Stomach (tissue), 9 donors: ENCODE measurements around the gene RFC5. TPM values are rescaled to one million over a fixed set of nuclear protein-coding genes. Genes with fewer than 3 reads are reported as not detected.
A peak's percentile ranks its signal among the peaks of the same experiment; 100 is the strongest.

Source experiments
- DNase-seq, 2 donors: peaks; one replicate each; pipeline versions ENCODE4 v3.0.0 to v3.0.0-alpha.2; 2013 to 2019
- H3K27ac ChIP-seq, 5 donors: fragments of 200-600 bp in 4 of 5; sonication (generic) in 4 of 5; one replicate each; pipeline ENCODE4 v1.5.1; 2013 to 2019; ENCODE audit warnings: mild to moderate bottlenecking in 1 of 5, moderate library complexity in 1 of 5
- H3K27me3 ChIP-seq, 3 donors: fragments of 200-600 bp; sonication (generic); one replicate each; pipeline ENCODE4 v1.5.1; 2017 to 2019; ENCODE audit warnings: mixed run types in 1 of 3
- H3K36me3 ChIP-seq, 4 donors: fragments of 200-600 bp; sonication (generic); 1 replicate in 3 of 4; 2 replicates in 1 of 4; pipeline ENCODE4 v1.5.1; 2016 to 2019
- H3K4me1 ChIP-seq, 4 donors: fragments of 200-600 bp; sonication (generic); one replicate each; pipeline ENCODE4 v1.5.1; 2016 to 2019
- H3K4me3 ChIP-seq, 4 donors: fragments of 200-600 bp; sonication (generic) in 3 of 4; one replicate each; pipeline ENCODE4 v1.5.1; 2016 to 2019; ENCODE audit warnings: mild to moderate bottlenecking in 1 of 4
- H3K9me3 ChIP-seq, 4 donors: fragments of 200-600 bp; sonication (generic); one replicate each; pipeline ENCODE4 v1.5.1; 2016 to 2019
- EP300 ChIP-seq: sonication (generic); formaldehyde crosslinking; IDR thresholded peaks from one replicate; pipeline ENCODE4 v1.6.1; 2017; ENCODE audit warnings: antibody characterized with exemption
- POLR2A ChIP-seq, 4 donors: fragments of 450-650 bp; IDR thresholded peaks; one replicate each; pipeline ENCODE4 v1.6.1; 2016; ENCODE audit warnings: antibody characterized with exemption in 4 of 4, control low read depth in 2 of 4, mild to moderate bottlenecking in 1 of 4, moderate library complexity in 1 of 4
- POLR2AphosphoS5 ChIP-seq, 3 donors: sonication (generic); formaldehyde crosslinking; IDR thresholded peaks; one replicate each; pipeline ENCODE4 v1.6.1; 2016; ENCODE audit warnings: antibody characterized with exemption in 3 of 3
- WGBS, 5 donors: extraction: QIAGEN DNeasy Blood & Tissue Kit in 3 of 5; methylation state at CpG; one replicate each; pipeline versions ENCODE4 v1.1.5 to v1.1.7; 2013 to 2018; 5-methylcytosine and 5-hydroxymethylcytosine counted together
- intact Hi-C: fragments of 100-400 bp; cut with DNase I; formaldehyde crosslinking; loops from one replicate; pipeline ENCODE4 v1.15.1; 2023; ENCODE audit warnings: low total_unique reads
- polyA plus RNA-seq, 3 donors: library from polyadenylated mRNA; stranded (reverse); fragments of 200-250 nt; gene quantifications; one replicate each; pipeline ENCODE4 v1.2.3, GENCODE V29; 2013
- total RNA-seq, 5 donors: library from RNA; depleted of rRNA; stranded (reverse); fragments of >200 nt; gene quantifications; one replicate each; pipeline versions ENCODE4 v1.1.0 to v1.2.3, GENCODE V29; 2014 to 2016
- TF ChIP-seq, protein P1 (sequence below), 7 experiments: fragments of 450-650 bp in 4 of 7; fragments of 200-600 bp in 3 of 7; sonication (generic) in 3 of 7; IDR thresholded peaks; one replicate each; pipeline ENCODE4 v1.5.1; 2016 to 2019; ENCODE audit warnings: antibody characterized with exemption in 7 of 7, control low read depth in 2 of 7, mild to moderate bottlenecking in 1 of 7
- donor health status: healthy with polysubstance abuse.
- donor health status: Bipolar disorder and iron deficiency.
- donor health status: healthy.

RFC5 gene
- total and polyA plus RNA-seq, 8 donors, result 1.3 to 238 (median 10.7) TPM; not detected in 1

DNA sequence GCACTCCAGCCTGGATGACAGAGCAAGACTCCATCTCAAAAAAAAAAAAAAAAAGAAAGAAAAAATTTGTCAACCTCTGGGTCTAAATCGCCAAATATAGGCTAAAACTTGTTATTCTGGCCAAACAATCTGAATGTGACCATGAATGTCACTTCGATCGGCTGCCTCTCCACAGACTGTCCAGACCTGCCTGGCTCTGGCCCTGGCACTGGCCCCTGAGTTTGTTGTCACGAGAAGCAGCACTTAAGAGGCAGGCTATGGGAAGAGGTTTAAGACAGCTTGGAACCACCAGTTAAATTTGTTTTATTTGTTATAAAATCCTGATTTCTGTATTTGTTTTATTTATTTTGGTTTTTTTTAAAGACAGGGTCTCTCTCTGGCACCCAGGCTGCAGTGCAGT, 29.9 kb downstream of the RFC5 start:
- Histone ChIP-seq H3K27me3 (no peaks in the 10 kb centered on the region), H3K36me3 (peaks cover 44 to 100% (median 92%) of the 10 kb centered on the region in 4 donors), H3K9me3 (no peaks in the 10 kb centered on the region), H3K4me3 (no peak overlapping the region), H3K4me1 (peaks cover 0 to 2% (median 1%) of the 10 kb centered on the region in 4 donors), H3K27ac (no peak overlapping the region)
- TF ChIP-seq POLR2A (IDR thresholded peaks at IDR 0.05) (no peak), POLR2AphosphoS5 (IDR thresholded peaks at IDR 0.05) (no peak), EP300 (no peak)
- TF ChIP-seq, protein P1, sequence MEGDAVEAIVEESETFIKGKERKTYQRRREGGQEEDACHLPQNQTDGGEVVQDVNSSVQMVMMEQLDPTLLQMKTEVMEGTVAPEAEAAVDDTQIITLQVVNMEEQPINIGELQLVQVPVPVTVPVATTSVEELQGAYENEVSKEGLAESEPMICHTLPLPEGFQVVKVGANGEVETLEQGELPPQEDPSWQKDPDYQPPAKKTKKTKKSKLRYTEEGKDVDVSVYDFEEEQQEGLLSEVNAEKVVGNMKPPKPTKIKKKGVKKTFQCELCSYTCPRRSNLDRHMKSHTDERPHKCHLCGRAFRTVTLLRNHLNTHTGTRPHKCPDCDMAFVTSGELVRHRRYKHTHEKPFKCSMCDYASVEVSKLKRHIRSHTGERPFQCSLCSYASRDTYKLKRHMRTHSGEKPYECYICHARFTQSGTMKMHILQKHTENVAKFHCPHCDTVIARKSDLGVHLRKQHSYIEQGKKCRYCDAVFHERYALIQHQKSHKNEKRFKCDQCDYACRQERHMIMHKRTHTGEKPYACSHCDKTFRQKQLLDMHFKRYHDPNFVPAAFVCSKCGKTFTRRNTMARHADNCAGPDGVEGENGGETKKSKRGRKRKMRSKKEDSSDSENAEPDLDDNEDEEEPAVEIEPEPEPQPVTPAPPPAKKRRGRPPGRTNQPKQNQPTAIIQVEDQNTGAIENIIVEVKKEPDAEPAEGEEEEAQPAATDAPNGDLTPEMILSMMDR (IDR thresholded peaks at IDR 0.05), result no peak
- DNase-seq, result no peak
- intact Hi-C loops, result no loop called here
- 95 to 99% (median 97%) methylated on average over 4 of the region's 4 CpGs for WGBS, 5 donors

DNA sequence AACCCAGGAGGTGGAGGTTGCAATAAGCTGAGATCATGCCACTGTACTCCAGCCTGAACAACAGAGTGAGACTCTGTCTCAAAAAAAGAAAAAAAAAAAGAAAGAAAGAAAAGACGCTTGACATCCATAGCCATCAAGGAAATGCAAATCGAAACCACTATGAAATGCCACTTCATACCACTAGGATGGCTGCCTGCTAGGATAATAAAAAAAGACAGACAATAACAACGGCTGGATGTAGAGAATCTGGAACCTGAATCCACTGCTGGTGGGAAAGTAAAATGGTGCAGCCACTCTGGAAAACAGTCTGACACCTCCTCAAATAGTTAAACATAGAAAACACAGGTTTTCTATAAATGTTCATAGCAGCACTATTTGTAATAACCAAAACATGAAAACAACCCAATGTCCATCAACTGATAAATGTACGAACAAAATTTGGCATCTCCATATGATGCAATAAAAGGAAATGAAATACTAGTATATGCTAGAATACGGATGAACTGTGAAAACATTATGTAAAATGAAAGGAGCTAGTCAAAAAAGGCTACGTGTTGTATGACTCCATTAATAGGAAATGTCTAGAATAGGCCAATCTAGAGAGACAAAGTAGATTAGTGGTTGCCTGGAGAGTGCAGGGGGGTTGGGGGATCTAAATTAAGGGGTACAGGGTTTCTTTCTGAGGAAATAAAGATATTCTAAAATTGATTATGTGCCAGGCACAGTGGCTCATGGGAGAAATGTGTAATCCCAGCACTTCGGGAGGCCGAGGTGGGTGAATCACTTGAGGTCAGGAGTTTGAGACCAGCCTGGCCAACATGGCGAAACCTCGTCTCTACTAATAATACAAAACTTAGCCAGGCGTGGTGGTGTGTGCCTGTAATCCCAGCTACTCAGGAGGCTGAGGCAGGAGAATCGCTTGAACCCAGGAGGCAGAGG, 34.7 kb downstream of the RFC5 start:
- H3K27ac ChIP-seq, result peak overlapping the region; percentile 10 to 87 (median 83)
- H3K4me1 ChIP-seq, result peaks cover 40 to 51% (median 46%) of the 10 kb centered on the region in 4 donors
- WGBS, 5 donors, result 73 to 89% (median 88%) methylated on average over 12 of the region's 12 CpGs
- TF ChIP-seq POLR2A (IDR thresholded peaks at IDR 0.05) (no peak), POLR2AphosphoS5 (IDR thresholded peaks at IDR 0.05) (no peak), EP300 (no peak)
- TF ChIP-seq, protein P1 (IDR thresholded peaks at IDR 0.05), result no peak
- no peaks in the 10 kb centered on the region for H3K9me3 ChIP-seq
- H3K36me3 ChIP-seq, result peaks cover 19 to 60% (median 52%) of the 10 kb centered on the region in 4 donors
- H3K27me3 ChIP-seq, result no peaks in the 10 kb centered on the region
- DNase-seq, result no peak
- no peak overlapping the region for H3K4me3 ChIP-seq
- intact Hi-C loops, result no loop called here

DNA sequence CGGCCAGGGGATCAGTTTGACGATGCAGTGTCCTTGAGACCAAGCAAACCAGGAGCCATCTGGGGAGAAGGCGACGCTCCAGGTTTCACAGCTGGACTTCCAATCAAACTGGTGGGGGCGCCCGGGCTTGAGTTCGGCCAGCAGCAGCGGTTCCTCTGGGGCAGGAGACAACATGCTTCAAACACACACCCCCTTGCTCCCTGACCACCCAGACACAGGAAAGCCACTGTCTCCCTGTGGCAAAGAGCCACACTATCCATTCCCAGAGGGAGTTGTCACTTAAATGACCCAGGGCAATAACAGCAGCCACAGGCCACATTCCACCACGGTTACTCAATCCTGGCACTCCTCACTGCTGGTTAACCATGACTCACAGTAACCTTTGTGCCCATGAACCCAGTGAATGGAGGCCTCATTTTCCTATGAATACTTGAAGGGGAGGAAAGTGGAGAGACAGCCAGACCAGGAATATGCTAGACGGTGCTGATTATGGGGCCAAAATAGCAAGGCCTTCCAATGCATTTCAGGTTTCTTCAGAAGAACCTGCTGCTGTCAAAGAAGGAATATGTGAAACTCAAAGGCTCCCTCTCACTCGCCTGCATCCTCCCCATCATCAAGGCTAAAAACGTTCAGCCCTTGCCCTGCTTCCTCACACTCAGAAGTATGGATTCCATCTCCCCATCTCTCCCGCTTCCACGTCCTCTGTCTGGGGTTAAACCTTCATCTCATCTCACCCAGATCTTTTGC, 36.0 kb downstream of the RFC5 start:
- Histone ChIP-seq H3K36me3 (peaks cover 19 to 48% (median 44%) of the 10 kb centered on the region in 4 donors), H3K27ac (peak overlapping the region; percentile 81 to 87 (median 85)), H3K27me3 (no peaks in the 10 kb centered on the region), H3K9me3 (no peaks in the 10 kb centered on the region), H3K4me3 (no peak overlapping the region), H3K4me1 (peaks cover 53 to 63% (median 57%) of the 10 kb centered on the region in 4 donors)
- DNase-seq, result peak; percentile 81 to 94
- 30 to 46% (median 38%) methylated on average over 12 to 14 of the region's 14 CpGs for WGBS, 5 donors
- TF ChIP-seq, protein P1 (IDR thresholded peaks at IDR 0.05), result no peak
- TF ChIP-seq POLR2AphosphoS5 (IDR thresholded peaks at IDR 0.05), result peak; percentile 43 to 97 (median 79)
- intact Hi-C loops, result no loop called here
